ENCODE measurements around the gene RSRC2. TPM values are rescaled to one million over a fixed set of nuclear protein-coding genes. Genes with fewer than 3 reads are reported as not detected.

The RSRC2 gene
- polyA plus RNA-seq, 1 donor from 2014 or later: 194 TPM

- Histone ChIP-seq H3K4me2 (ENCODE audit: low read length) (no peak overlapping the region), H3K27ac (ENCODE audit: low read length) (no peak overlapping the region), H3K36me3 (ENCODE audit: insufficient read depth, low read length) (no peaks in the 10 kb centered on the region), H3F3A (ENCODE audit: insufficient read depth, low read length, poor library complexity, severe bottlenecking) (no peaks in the 10 kb centered on the region), H3K27me3 (ENCODE audit: insufficient read depth, low read depth, low read length) (no peaks in the 10 kb centered on the region), H4K20me1 (ENCODE audit: insufficient read depth) (no peaks in the 10 kb centered on the region), H3K9me3 (ENCODE audit: low read length) (no peaks in the 10 kb centered on the region), H3K9me2 (ENCODE audit: insufficient read depth, low read length) (no peaks in the 10 kb centered on the region), H3K4me3 (ENCODE audit: low read length) (no peak overlapping the region), H3K79me2 (replicated peaks; ENCODE audit: insufficient read depth, low read length) (no peaks in the 10 kb centered on the region), H2AFZ (ENCODE audit: low read depth, low read length) (no peak overlapping the region), H3K9ac (ENCODE audit: low read length) (no peak overlapping the region)
- TF ChIP-seq EZH2 (IDR thresholded peaks at IDR 0.05; ENCODE audit: borderline replicate concordance, insufficient read depth, low read length, poor library complexity, severe bottlenecking) (no peak), REST (IDR thresholded peaks at IDR 0.05; ENCODE audit: borderline replicate concordance) (no peak), RAD21 (conservative IDR thresholded peaks at IDR 0.05) (no peak), CTCF (IDR thresholded peaks at IDR 0.05; ENCODE audit: poor library complexity, severe bottlenecking) (no peak), SMC3 (conservative IDR thresholded peaks at IDR 0.05; ENCODE audit: poor library complexity) (no peak), POLR2AphosphoS5 (IDR thresholded peaks at IDR 0.05) (no peak), MXI1 (conservative IDR thresholded peaks at IDR 0.05; ENCODE audit: poor library complexity, severe bottlenecking) (no peak), EP300 (conservative IDR thresholded peaks at IDR 0.05; ENCODE audit: poor library complexity, severe bottlenecking) (no peak), TAF1 (IDR thresholded peaks at IDR 0.05; ENCODE audit: low read depth) (no peak)
These were observed 36.6 kb upstream of the RSRC2 start for GRCh38 chr12:122563361-122563760.

GRCh38 chr12:122560138-122560537, 33.4 kb upstream of the RSRC2 start:
- TF ChIP-seq REST (IDR thresholded peaks at IDR 0.05; ENCODE audit: borderline replicate concordance) (no peak), EP300 (conservative IDR thresholded peaks at IDR 0.05; ENCODE audit: poor library complexity, severe bottlenecking) (no peak), EZH2 (IDR thresholded peaks at IDR 0.05; ENCODE audit: borderline replicate concordance, insufficient read depth, low read length, poor library complexity, severe bottlenecking) (no peak), MXI1 (conservative IDR thresholded peaks at IDR 0.05; ENCODE audit: poor library complexity, severe bottlenecking) (no peak), SMC3 (conservative IDR thresholded peaks at IDR 0.05; ENCODE audit: poor library complexity) (no peak), RAD21 (conservative IDR thresholded peaks at IDR 0.05) (no peak), TAF1 (IDR thresholded peaks at IDR 0.05; ENCODE audit: low read depth) (no peak), CTCF (IDR thresholded peaks at IDR 0.05; ENCODE audit: poor library complexity, severe bottlenecking) (no peak), POLR2AphosphoS5 (IDR thresholded peaks at IDR 0.05) (no peak)
- no peaks in the 10 kb centered on the region for H3K79me2 ChIP-seq (replicated peaks; ENCODE audit: insufficient read depth, low read length)
- H3K4me3 ChIP-seq (ENCODE audit: low read length): no peak overlapping the region
- H3K9me3 ChIP-seq (ENCODE audit: low read length): no peaks in the 10 kb centered on the region
- H3F3A ChIP-seq (ENCODE audit: insufficient read depth, low read length, poor library complexity, severe bottlenecking): no peaks in the 10 kb centered on the region
- H3K36me3 ChIP-seq (ENCODE audit: insufficient read depth, low read length): no peaks in the 10 kb centered on the region
- H3K4me2 ChIP-seq (ENCODE audit: low read length): no peak overlapping the region
- no peaks in the 10 kb centered on the region for H3K27me3 ChIP-seq (ENCODE audit: insufficient read depth, low read depth, low read length)
- no peak overlapping the region for H2AFZ ChIP-seq (ENCODE audit: low read depth, low read length)
- no peak overlapping the region for H3K9ac ChIP-seq (ENCODE audit: low read length)
- H4K20me1 ChIP-seq (ENCODE audit: insufficient read depth): no peaks in the 10 kb centered on the region
- H3K9me2 ChIP-seq (ENCODE audit: insufficient read depth, low read length): no peaks in the 10 kb centered on the region
- no peak overlapping the region for H3K27ac ChIP-seq (ENCODE audit: low read length)
